OCI-LY7 (cell line): ENCODE data around the gene ACD. TPM values are rescaled to one million over a fixed set of nuclear protein-coding genes. Genes with fewer than 3 reads are reported as not detected.

ENCODE experiments used
- BruUV-seq: library from RNA; stranded (reverse); fragments of 400-500 nt; replicated peaks from 2 replicates; lab custom pipeline; 2021; lab: Mats Ljungman, UMichigan
- CTCF ChIA-PET: fragments of 300-600 bp; sonication (Branson Sonifier 250); formaldehyde crosslinking; loops from one replicate; lab custom pipeline; 2022; ENCODE audit warnings: antibody characterized with exemption; ENCODE audit not compliant: unreplicated experiment; lab: Charles Lee
- POLR2A ChIA-PET: fragments of 300-600 bp; sonication (Branson Sonifier 250); formaldehyde crosslinking; loops from one replicate; lab custom pipeline; 2022; ENCODE audit warnings: antibody characterized with exemption; lab: Charles Lee
- DNase-seq: peaks from one replicate; pipeline ENCODE4 v3.0.0-alpha.2; 2015; ENCODE audit warnings: low spot score
- H2AFZ ChIP-seq: fragments of 200-600 bp; sonication (generic), shearing (Covaris generic); 2 replicates; pipeline ENCODE4 v1.6.1; 2014; ENCODE audit warnings: mild to moderate bottlenecking, antibody characterized with exemption, low read length, moderate library complexity
- H3K27ac ChIP-seq: fragments of 200-600 bp; sonication (generic); 2 replicates; pipeline ENCODE4 v1.5.1; 2014; ENCODE audit warnings: mixed run types, low read depth, mild to moderate bottlenecking, moderate library complexity, low read length, inconsistent platforms; ENCODE audit not compliant: poor library complexity, severe bottlenecking
- H3K36me3 ChIP-seq: fragments of 200-600 bp; sonication (generic); 2 replicates; pipeline ENCODE4 v1.6.1; 2014; ENCODE audit warnings: mild to moderate bottlenecking, antibody characterized with exemption, low read length, moderate library complexity, mixed read lengths; ENCODE audit not compliant: insufficient read depth
- H3K4me1 ChIP-seq: fragments of 200-600 bp; sonication (generic); 2 replicates; pipeline ENCODE4 v1.5.1; 2014; ENCODE audit warnings: mild to moderate bottlenecking, low read length; ENCODE audit not compliant: insufficient read depth, poor library complexity, severe bottlenecking
- H3K4me2 ChIP-seq: fragments of 200-600 bp; sonication (generic); 2 replicates; pipeline ENCODE4 v1.6.1; 2014; ENCODE audit warnings: mild to moderate bottlenecking, low read length
- H3K4me3 ChIP-seq: fragments of 200-600 bp; sonication (generic); 2 replicates; pipeline ENCODE4 v1.5.1; 2014; ENCODE audit warnings: mild to moderate bottlenecking, low read depth, low read length; ENCODE audit not compliant: poor library complexity, severe bottlenecking
- H3K79me2 ChIP-seq: fragments of 200-600 bp; sonication (generic); 2 replicates; pipeline ENCODE4 v1.6.1; 2016; ENCODE audit warnings: low read depth, mild to moderate bottlenecking, low read length, moderate library complexity, mixed read lengths; ENCODE audit not compliant: insufficient read depth
- H3K9me2 ChIP-seq: fragments of 200-600 bp; sonication (generic); 2 replicates; pipeline ENCODE4 v1.6.1; 2016; ENCODE audit warnings: mild to moderate bottlenecking, low read length, mixed read lengths; ENCODE audit not compliant: insufficient read depth
- H3K9me3 ChIP-seq: fragments of 200-600 bp; sonication (generic); 2 replicates; pipeline ENCODE4 v1.6.1; 2014; ENCODE audit warnings: mild to moderate bottlenecking, mixed run types, low read length, mixed read lengths
- H4K20me1 ChIP-seq: fragments of 200-600 bp; sonication (generic); 2 replicates; pipeline ENCODE4 v1.6.1; 2014; ENCODE audit warnings: mild to moderate bottlenecking, antibody characterized with exemption, low read length, moderate library complexity, mixed read lengths; ENCODE audit not compliant: insufficient read depth
- CTCF ChIP-seq: fragments of 200-600 bp; sonication (generic); conservative IDR thresholded peaks from 2 replicates; pipeline ENCODE4 v1.5.1; 2014; ENCODE audit warnings: mild to moderate bottlenecking, antibody characterized with exemption, low read length, moderate library complexity, mixed read lengths
- EZH2phosphoT487 ChIP-seq: fragments of 200-600 bp; sonication (generic); IDR thresholded peaks from 2 replicates; pipeline ENCODE4 v1.6.1; 2018; ENCODE audit warnings: low read depth, borderline replicate concordance, mild to moderate bottlenecking, mixed run types, antibody characterized with exemption, low read length, moderate library complexity, mixed read lengths
- intact Hi-C: fragments of 100-400 bp; cut with micrococcal nuclease; formaldehyde crosslinking; loops from one replicate; pipeline ENCODE4 v1.10.0; 2022; ENCODE audit not compliant: unreplicated experiment
- total RNA-seq, 2 experiments: library from RNA; depleted of rRNA in 1 of 2; stranded (reverse); fragments of >200 nt in 1 of 2; shearing (Covaris generic) in 1 of 2; gene quantifications; 2 replicates each; pipeline ENCODE4 v1.2.3, GENCODE V29; 2014 to 2022

ACD gene
- total RNA-seq, 2 experiments from 2014 or later = 33.7 to 45.4 TPM

- Histone ChIP-seq H3K4me1 (no peaks in the 10 kb centered on the region), H3K9me3 (no peaks in the 10 kb centered on the region), H3K27ac (no peak overlapping the region), H3K4me3 (no peak overlapping the region), H2AFZ (no peak overlapping the region), H3K36me3 (peaks cover 81% of the 10 kb centered on the region), H3K79me2 (no peaks in the 10 kb centered on the region), H4K20me1 (no peaks in the 10 kb centered on the region), H3K9me2 (no peaks in the 10 kb centered on the region), H3K4me2 (no peak overlapping the region)
- no peak for DNase-seq
- POLR2A ChIA-PET = no interaction called here
- no peak for TF ChIP-seq EZH2phosphoT487
- TF ChIP-seq CTCF = no peak
- BruUV-seq = no TSS peak
- intact Hi-C loops = no loop called here
- CTCF ChIA-PET = no interaction called here
Measured at GRCh38 chr16:67637625-67638024, 22.4 kb downstream of the ACD start.

- DNase-seq = no peak
- TF ChIP-seq EZH2phosphoT487 (no peak), CTCF (no peak)
- Histone ChIP-seq H3K9me3 (no peaks in the 10 kb centered on the region), H4K20me1 (no peaks in the 10 kb centered on the region), H3K4me1 (no peaks in the 10 kb centered on the region), H3K4me2 (no peak overlapping the region), H3K27ac (no peak overlapping the region), H3K9me2 (no peaks in the 10 kb centered on the region), H2AFZ (no peak overlapping the region), H3K79me2 (no peaks in the 10 kb centered on the region), H3K36me3 (peaks cover 85% of the 10 kb centered on the region), H3K4me3 (no peak overlapping the region)
- ChIA-PET POLR2A (interaction anchor here (0.6 kb wide), 1 partner anchor 9 kb away, joined by 3 read pairs; no protein-coding TSS in a partner anchor), CTCF (no interaction called here)
- intact Hi-C loops = no loop called here
- BruUV-seq = no TSS peak
Measured at GRCh38 chr16:67636713-67637112, 23.3 kb downstream of the ACD start.

GRCh38 chr16:67632415-67633172 is 27.5 kb downstream of the ACD start:
- Histone ChIP-seq H3K4me2 (no peak overlapping the region), H3K9me3 (no peaks in the 10 kb centered on the region), H3K79me2 (no peaks in the 10 kb centered on the region), H3K9me2 (no peaks in the 10 kb centered on the region), H3K36me3 (peaks cover 93% of the 10 kb centered on the region), H4K20me1 (0 out of 2 replicates have a peak, but pooled peaks cover 3% of the 10 kb centered on the region), H3K4me1 (no peaks in the 10 kb centered on the region), H2AFZ (no peak overlapping the region), H3K27ac (no peak overlapping the region), H3K4me3 (no peak overlapping the region)
- TF ChIP-seq CTCF (no peak), EZH2phosphoT487 (no peak)
- CTCF ChIA-PET = no interaction called here
- no TSS peak for BruUV-seq
- intact Hi-C loops = no loop called here
- no peak for DNase-seq
- POLR2A ChIA-PET = interaction anchor here (1.4 kb wide), 1 partner anchor 16 kb away, joined by 3 read pairs; no protein-coding TSS in a partner anchor
